ENCODE data around the gene PIMREG.

PIMREG gene

GRCh38 chr17:6449307-6449706 lies 5.1 kb downstream of the PIMREG start:
- no peak for DNase-seq (ENCODE audit: extremely low read depth, low read depth)

GRCh38 chr17:6450926-6451832 lies 6.9 kb downstream of the PIMREG start:
- TF ChIP-seq CTCF (IDR thresholded peaks at IDR 0.05; ENCODE audit: low read depth, low read length) = no peak
- no peak for DNase-seq (ENCODE audit: extremely low read depth, low read depth)

More at GRCh38 chr17:6449307-6449706, 5.1 kb downstream of the PIMREG start:
- no peak for TF ChIP-seq CTCF (IDR thresholded peaks at IDR 0.05; ENCODE audit: low read depth, low read length)

- no peak for DNase-seq (ENCODE audit: extremely low read depth, low read depth)
- TF ChIP-seq CTCF (IDR thresholded peaks at IDR 0.05; ENCODE audit: low read depth, low read length) = no peak
Measured at GRCh38 chr17:6452471-6453266, 8.4 kb downstream of the PIMREG start.

GRCh38 chr17:6453279-6454024 lies 9.2 kb downstream of the PIMREG start:
- DNase-seq (ENCODE audit: extremely low read depth, low read depth) = no peak
- TF ChIP-seq CTCF (IDR thresholded peaks at IDR 0.05; ENCODE audit: low read depth, low read length) = no peak

GRCh38 chr17:6454495-6455320 lies 10.5 kb downstream of the PIMREG start:
- no peak for DNase-seq (ENCODE audit: extremely low read depth, low read depth)
- TF ChIP-seq CTCF (IDR thresholded peaks at IDR 0.05; ENCODE audit: low read depth, low read length) = no peak

GRCh38 chr17:6455321-6455705 lies 11.1 kb downstream of the PIMREG start:
- TF ChIP-seq CTCF (IDR thresholded peaks at IDR 0.05; ENCODE audit: low read depth, low read length) = no peak
- DNase-seq (ENCODE audit: extremely low read depth, low read depth) = no peak

Data from AG09319 (cell line).